GM18909 (cell line): ENCODE measurements around the gene JARID2.

ENCODE experiments used
- ATAC-seq: cut with Tn5 transposase; IDR thresholded peaks from one replicate; pipeline ENCODE4 v1.9.1; 2021; ENCODE audit warnings: mild to moderate bottlenecking; ENCODE audit not compliant: unreplicated experiment, poor library complexity

Gene JARID2

GRCh38 chr6:15474196-15474595, 228.3 kb downstream of the JARID2 start:
- ATAC-seq, result no peak

- ATAC-seq, result no peak
These were observed 229.4 kb downstream of the JARID2 start for GRCh38 chr6:15475261-15475660.

- ATAC-seq, result no peak
These were observed 230.0 kb downstream of the JARID2 start for GRCh38 chr6:15475872-15476271.

GRCh38 chr6:15476631-15477380, 230.9 kb downstream of the JARID2 start:
- no peak for ATAC-seq

GRCh38 chr6:15477746-15478145, 231.9 kb downstream of the JARID2 start:
- no peak for ATAC-seq

GRCh38 chr6:15479761-15480160, 233.9 kb downstream of the JARID2 start:
- ATAC-seq, result no peak

GRCh38 chr6:15480525-15480924, 234.7 kb downstream of the JARID2 start:
- no peak for ATAC-seq

- ATAC-seq, result no peak
These were observed 235.8 kb downstream of the JARID2 start for GRCh38 chr6:15481390-15482291.

- ATAC-seq, result no peak
These were observed 237.2 kb downstream of the JARID2 start for GRCh38 chr6:15483060-15483459.

- no peak for ATAC-seq
These were observed 238.3 kb downstream of the JARID2 start for GRCh38 chr6:15484140-15484539.

- no peak for ATAC-seq
These were observed 239.0 kb downstream of the JARID2 start for GRCh38 chr6:15484821-15485220.

GRCh38 chr6:15485936-15486335, 240.1 kb downstream of the JARID2 start:
- ATAC-seq, result no peak

- ATAC-seq, result no peak
These were observed 241.4 kb downstream of the JARID2 start for GRCh38 chr6:15487262-15487661.

GRCh38 chr6:15489261-15489962, 243.5 kb downstream of the JARID2 start:
- no peak for ATAC-seq

- ATAC-seq, result no peak
These were observed 244.6 kb downstream of the JARID2 start for GRCh38 chr6:15490242-15491100.

- ATAC-seq, result no peak
These were observed 245.6 kb downstream of the JARID2 start for GRCh38 chr6:15491255-15491985.

- no peak for ATAC-seq
These were observed 246.1 kb downstream of the JARID2 start for GRCh38 chr6:15491986-15492269.

GRCh38 chr6:15493437-15494168, 247.7 kb downstream of the JARID2 start:
- no peak for ATAC-seq

- no peak for ATAC-seq
These were observed 249.6 kb downstream of the JARID2 start for GRCh38 chr6:15495375-15495901.
